GM12801 (cell line): Measurements from ENCODE around the gene CSHL1.

Source experiments
- TF ChIP-seq, protein P1 (sequence below): IDR thresholded peaks from one replicate; pipeline ENCODE4 v1.5.1; 2011; ENCODE audit warnings: control low read depth; ENCODE audit not compliant: insufficient read length; ENCODE audit errors: extremely low read depth

The CSHL1 gene

DNA sequence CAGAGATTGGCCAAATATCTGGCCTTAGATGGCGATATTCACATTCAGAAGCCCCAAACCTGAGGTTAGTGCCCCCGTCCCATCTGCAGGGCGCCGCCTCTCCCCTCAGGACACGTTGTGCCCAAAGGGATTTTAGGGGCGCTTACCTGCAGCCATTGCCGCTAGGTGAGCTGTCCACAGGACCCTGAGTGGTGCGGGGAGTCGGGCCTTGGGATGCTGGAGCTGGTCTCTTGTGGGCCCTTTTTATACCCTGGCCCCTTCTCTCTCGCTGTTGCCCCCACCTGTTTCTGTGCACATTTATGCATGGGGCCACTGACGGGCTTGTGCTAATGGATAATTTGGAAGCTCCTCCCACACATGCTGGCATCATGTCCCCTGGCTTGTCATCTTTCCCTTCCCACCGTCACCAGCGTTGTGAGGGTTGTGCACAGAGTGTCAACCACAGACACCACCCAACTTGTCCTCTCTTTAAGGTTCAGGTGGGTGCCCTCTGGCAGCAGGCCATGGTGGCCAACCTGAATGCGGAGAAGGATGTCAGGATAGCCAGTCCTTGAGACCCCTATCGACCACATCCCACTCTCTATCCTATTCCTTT is at the start of gene CSHL1:
Gene CSHL1, minus strand, starts transcription at position 218 of the 595 bp plus-strand sequence. Its CDS starts 62 bp downstream, at position 156.
- TF ChIP-seq, protein P1, sequence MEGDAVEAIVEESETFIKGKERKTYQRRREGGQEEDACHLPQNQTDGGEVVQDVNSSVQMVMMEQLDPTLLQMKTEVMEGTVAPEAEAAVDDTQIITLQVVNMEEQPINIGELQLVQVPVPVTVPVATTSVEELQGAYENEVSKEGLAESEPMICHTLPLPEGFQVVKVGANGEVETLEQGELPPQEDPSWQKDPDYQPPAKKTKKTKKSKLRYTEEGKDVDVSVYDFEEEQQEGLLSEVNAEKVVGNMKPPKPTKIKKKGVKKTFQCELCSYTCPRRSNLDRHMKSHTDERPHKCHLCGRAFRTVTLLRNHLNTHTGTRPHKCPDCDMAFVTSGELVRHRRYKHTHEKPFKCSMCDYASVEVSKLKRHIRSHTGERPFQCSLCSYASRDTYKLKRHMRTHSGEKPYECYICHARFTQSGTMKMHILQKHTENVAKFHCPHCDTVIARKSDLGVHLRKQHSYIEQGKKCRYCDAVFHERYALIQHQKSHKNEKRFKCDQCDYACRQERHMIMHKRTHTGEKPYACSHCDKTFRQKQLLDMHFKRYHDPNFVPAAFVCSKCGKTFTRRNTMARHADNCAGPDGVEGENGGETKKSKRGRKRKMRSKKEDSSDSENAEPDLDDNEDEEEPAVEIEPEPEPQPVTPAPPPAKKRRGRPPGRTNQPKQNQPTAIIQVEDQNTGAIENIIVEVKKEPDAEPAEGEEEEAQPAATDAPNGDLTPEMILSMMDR, result no peak

DNA sequence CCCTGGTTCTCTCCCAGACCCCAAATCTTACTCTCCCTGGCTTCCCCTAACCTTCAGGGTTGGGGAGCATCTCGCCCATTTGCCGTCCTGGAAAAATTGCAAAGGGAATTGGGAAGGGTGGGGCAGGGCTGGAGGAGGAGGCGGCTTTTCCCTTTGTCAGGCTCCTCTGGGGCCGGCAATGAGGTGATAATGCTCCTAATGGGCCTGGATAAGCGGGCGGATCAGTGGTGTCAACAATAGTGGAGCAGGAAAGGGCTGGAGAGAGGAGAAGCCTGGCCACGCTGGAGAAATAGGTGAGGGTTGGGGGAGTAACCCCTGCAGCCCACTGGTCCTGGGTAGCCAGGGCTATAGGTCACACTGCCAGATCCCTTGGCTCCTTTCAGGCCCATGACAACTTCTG is 49.4 kb upstream of the CSHL1 start:
- TF ChIP-seq, protein P1, result no peak

DNA sequence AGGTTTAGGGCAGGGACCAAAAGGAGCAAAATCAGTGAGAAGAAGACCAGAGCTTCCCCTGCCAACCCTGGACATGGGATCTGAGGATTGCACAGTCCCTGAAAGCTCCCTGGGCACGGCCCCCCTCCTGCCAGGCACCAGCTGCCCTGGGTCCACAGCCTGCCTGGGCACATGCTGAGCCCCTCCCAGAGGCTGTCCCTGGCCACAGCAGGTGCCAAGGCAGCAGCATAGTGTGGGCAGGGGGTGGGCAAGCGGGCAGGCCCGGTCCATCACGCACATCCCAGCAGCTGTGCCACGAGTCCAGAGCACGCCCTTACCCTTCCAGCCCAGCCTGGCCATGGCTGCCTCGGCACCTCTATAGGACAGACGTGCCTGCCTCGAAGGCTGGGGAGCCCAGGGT is 48.9 kb upstream of the CSHL1 start:
- TF ChIP-seq, protein P1, result no peak

DNA sequence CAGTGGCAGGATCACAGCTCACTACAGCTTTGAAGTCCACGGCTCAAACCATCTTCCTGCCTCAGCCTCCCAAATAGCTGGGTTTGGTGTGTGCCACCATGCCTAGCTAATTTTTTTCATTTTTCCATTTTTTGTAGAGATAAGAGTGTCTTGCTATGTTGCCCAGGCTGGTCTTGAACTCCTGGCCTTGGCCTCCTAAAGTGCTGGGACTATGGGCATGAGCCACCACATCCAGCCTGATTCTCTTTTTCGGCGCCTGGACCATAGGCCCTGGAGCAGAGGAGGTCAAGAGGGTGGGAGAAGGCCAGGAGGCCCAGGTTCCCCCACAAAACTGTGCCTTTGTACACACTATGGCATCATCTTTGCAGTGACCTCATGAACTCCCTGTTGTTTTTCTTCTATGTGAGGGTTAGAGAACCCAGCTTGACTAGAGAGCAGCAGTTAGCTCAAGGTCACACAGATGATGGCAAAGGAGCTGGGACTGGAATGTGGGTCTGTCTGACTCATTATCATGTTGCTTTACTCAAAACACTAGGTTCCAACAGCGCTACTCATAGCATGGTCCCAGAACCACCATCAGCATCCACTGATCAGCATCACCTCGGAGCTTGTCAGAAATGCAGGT is 45.4 kb upstream of the CSHL1 start:
- TF ChIP-seq, protein P1, result no peak

DNA sequence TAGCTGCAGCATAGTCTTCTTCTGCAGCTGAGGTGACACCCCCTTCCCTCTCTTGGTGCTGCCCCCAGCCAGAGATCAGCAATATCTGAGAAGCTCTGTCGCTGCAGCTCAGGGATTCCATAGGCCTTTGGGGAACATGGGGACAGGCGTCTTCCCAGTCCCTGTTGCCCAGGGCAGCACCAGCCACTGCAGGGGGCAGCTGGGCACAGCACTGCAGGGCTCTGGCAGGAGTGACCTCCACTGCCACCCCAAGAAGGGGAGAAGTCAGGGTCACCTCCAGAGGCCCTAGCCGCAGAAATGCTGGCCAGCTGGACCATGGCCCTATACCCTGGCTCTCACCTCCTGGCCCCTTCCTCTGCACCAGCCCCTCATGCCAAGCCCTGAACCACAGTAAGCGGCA is 44.7 kb upstream of the CSHL1 start:
- TF ChIP-seq, protein P1, result no peak

DNA sequence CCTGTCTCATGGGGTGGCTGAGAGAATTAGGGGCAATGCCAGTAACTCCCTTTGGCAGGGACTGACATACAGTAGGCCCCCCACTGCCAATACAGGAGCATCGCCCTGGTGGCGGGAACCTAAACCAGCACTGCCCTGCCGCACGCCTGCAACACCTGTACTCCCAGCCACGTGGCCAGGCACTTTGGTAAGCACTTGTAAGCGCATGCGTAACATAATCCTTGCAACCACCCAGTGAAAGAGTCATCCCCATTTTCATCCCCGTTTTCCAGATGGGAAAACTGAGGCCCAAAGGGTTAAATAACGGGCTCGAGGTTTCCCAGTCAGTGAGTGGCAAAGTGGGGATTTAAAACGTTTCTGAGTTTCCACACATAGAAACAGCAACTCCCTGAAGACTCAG is 44.2 kb upstream of the CSHL1 start:
- TF ChIP-seq, protein P1, result no peak

DNA sequence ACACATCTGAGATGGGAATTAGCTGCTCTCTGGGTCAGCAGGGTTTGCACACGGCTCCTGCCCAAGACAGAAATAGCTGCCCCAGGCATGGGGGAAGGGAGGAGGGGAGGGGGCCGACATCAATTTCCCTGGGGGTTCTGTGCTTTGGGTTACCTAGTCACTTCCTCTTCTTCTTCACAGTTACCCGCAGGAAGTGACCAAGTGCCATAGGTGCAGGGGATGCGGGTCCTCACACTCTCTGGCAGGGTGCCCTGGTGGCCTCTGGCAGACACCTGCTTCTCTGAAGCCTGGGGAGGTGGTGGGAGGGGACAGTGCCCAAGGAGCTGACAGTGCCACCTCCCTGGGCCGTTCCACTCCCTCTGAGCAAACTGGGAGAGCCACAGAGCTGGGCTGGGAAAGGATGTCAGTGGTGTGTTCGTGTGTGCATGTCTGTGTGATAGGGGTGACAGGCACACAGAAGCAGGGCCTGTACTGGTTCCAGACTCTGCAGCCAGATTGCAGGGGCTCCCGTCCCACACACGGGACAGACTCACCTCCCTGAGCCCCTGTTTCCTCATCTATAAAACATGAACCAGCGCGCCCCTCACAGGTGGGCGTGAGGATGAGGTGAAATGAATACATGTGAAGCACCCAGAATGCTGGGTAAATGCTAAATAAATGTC is 43.5 kb upstream of the CSHL1 start:
- TF ChIP-seq, protein P1, result no peak
